ENCODE measurements around the gene EXPH5.

Gene EXPH5

GRCh38 chr11:108624196-108624925 lies 30.8 kb upstream of the EXPH5 start:
- H3K27me3 ChIP-seq = no peaks in the 10 kb centered on the region
- no peak overlapping the region for H3K4me2 ChIP-seq
- no peak overlapping the region for H3K9ac ChIP-seq
- no peak overlapping the region for H3K27ac ChIP-seq
- H3K36me3 ChIP-seq = no peaks in the 10 kb centered on the region
- peaks cover 16% of the 10 kb centered on the region for H3K9me3 ChIP-seq
- no peak for TF ChIP-seq Cebpa-rat (IDR thresholded peaks at IDR 0.05)
- no peak overlapping the region for H3K4me3 ChIP-seq
- H3K4me1 ChIP-seq = no peaks in the 10 kb centered on the region
- H4K20me1 ChIP-seq = no peaks in the 10 kb centered on the region

GRCh38 chr11:108622341-108622740 lies 28.8 kb upstream of the EXPH5 start:
- Histone ChIP-seq H3K9ac (no peak overlapping the region), H3K27ac (no peak overlapping the region), H3K36me3 (no peaks in the 10 kb centered on the region), H3K9me3 (no peaks in the 10 kb centered on the region; the same call in none of the 2 replicates), H3K27me3 (no peaks in the 10 kb centered on the region), H3K4me1 (no peaks in the 10 kb centered on the region), H3K4me2 (no peak overlapping the region), H4K20me1 (no peaks in the 10 kb centered on the region), H3K4me3 (no peak overlapping the region)
- no peak for TF ChIP-seq Cebpa-rat (IDR thresholded peaks at IDR 0.05)

GRCh38 chr11:108620958-108621772 lies 27.6 kb upstream of the EXPH5 start:
- Histone ChIP-seq H3K4me3 (no peak overlapping the region), H3K4me1 (no peaks in the 10 kb centered on the region), H3K27ac (no peak overlapping the region), H3K9me3 (no peaks in the 10 kb centered on the region; the same call in 1 of the 2 replicates), H3K27me3 (no peaks in the 10 kb centered on the region), H3K36me3 (no peaks in the 10 kb centered on the region), H3K4me2 (no peak overlapping the region), H4K20me1 (no peaks in the 10 kb centered on the region), H3K9ac (no peak overlapping the region)
- no peak for TF ChIP-seq Cebpa-rat (IDR thresholded peaks at IDR 0.05)

GRCh38 chr11:108618529-108618928 lies 25.0 kb upstream of the EXPH5 start:
- no peak for TF ChIP-seq Cebpa-rat (IDR thresholded peaks at IDR 0.05)
- Histone ChIP-seq H3K4me2 (no peak overlapping the region), H3K9ac (no peak overlapping the region), H3K27me3 (no peaks in the 10 kb centered on the region), H4K20me1 (no peaks in the 10 kb centered on the region), H3K4me1 (no peaks in the 10 kb centered on the region), H3K27ac (no peak overlapping the region), H3K36me3 (no peaks in the 10 kb centered on the region), H3K9me3 (no peaks in the 10 kb centered on the region), H3K4me3 (no peak overlapping the region)

- H3K9ac ChIP-seq = no peak overlapping the region
- H3K4me3 ChIP-seq = no peak overlapping the region
- no peaks in the 10 kb centered on the region for H3K36me3 ChIP-seq
- no peaks in the 10 kb centered on the region for H3K4me1 ChIP-seq
- H3K4me2 ChIP-seq = no peak overlapping the region
- H3K27me3 ChIP-seq = no peaks in the 10 kb centered on the region
- no peaks in the 10 kb centered on the region for H4K20me1 ChIP-seq
- no peak overlapping the region for H3K27ac ChIP-seq
- TF ChIP-seq Cebpa-rat (IDR thresholded peaks at IDR 0.05) = no peak
- no peaks in the 10 kb centered on the region for H3K9me3 ChIP-seq
These were observed 23.5 kb upstream of the EXPH5 start for GRCh38 chr11:108617055-108617454.

GRCh38 chr11:108616549-108616948 lies 23.0 kb upstream of the EXPH5 start:
- no peaks in the 10 kb centered on the region for H4K20me1 ChIP-seq
- no peaks in the 10 kb centered on the region for H3K9me3 ChIP-seq
- no peak overlapping the region for H3K4me3 ChIP-seq
- no peak overlapping the region for H3K9ac ChIP-seq
- H3K36me3 ChIP-seq = no peaks in the 10 kb centered on the region
- H3K27ac ChIP-seq = no peak overlapping the region
- H3K4me1 ChIP-seq = no peaks in the 10 kb centered on the region
- no peaks in the 10 kb centered on the region for H3K27me3 ChIP-seq
- H3K4me2 ChIP-seq = no peak overlapping the region
- TF ChIP-seq Cebpa-rat (IDR thresholded peaks at IDR 0.05) = no peak

- H3K27me3 ChIP-seq = no peaks in the 10 kb centered on the region
- no peaks in the 10 kb centered on the region for H4K20me1 ChIP-seq
- no peak for TF ChIP-seq Cebpa-rat (IDR thresholded peaks at IDR 0.05)
- H3K27ac ChIP-seq = no peak overlapping the region
- peaks cover 10% of the 10 kb centered on the region for H3K4me1 ChIP-seq
- no peaks in the 10 kb centered on the region for H3K36me3 ChIP-seq
- H3K4me3 ChIP-seq = no peak overlapping the region
- no peak overlapping the region for H3K4me2 ChIP-seq
- no peak overlapping the region for H3K9ac ChIP-seq
- no peaks in the 10 kb centered on the region for H3K9me3 ChIP-seq
These were observed 20.5 kb upstream of the EXPH5 start for GRCh38 chr11:108614086-108614485.

GRCh38 chr11:108609682-108610081 lies 16.1 kb upstream of the EXPH5 start:
- no peak overlapping the region for H3K9ac ChIP-seq
- H3K36me3 ChIP-seq = no peaks in the 10 kb centered on the region
- peaks cover 10% of the 10 kb centered on the region for H3K4me1 ChIP-seq
- no peak for TF ChIP-seq Cebpa-rat (IDR thresholded peaks at IDR 0.05)
- no peaks in the 10 kb centered on the region for H3K27me3 ChIP-seq
- H3K9me3 ChIP-seq = no peaks in the 10 kb centered on the region
- no peak overlapping the region for H3K4me2 ChIP-seq
- H4K20me1 ChIP-seq = no peaks in the 10 kb centered on the region
- no peak overlapping the region for H3K4me3 ChIP-seq
- H3K27ac ChIP-seq = no peak overlapping the region

- Histone ChIP-seq H3K27me3 (no peaks in the 10 kb centered on the region), H3K4me2 (no peak overlapping the region), H3K4me1 (peaks cover 10% of the 10 kb centered on the region), H3K4me3 (no peak overlapping the region), H3K36me3 (no peaks in the 10 kb centered on the region), H3K27ac (no peak overlapping the region), H4K20me1 (no peaks in the 10 kb centered on the region), H3K9ac (no peak overlapping the region), H3K9me3 (no peaks in the 10 kb centered on the region)
- no peak for TF ChIP-seq Cebpa-rat (IDR thresholded peaks at IDR 0.05)
These were observed 15.0 kb upstream of the EXPH5 start for GRCh38 chr11:108608548-108608947.

GRCh38 chr11:108606495-108607160 lies 13.1 kb upstream of the EXPH5 start:
- Histone ChIP-seq H3K4me3 (no peak overlapping the region), H4K20me1 (no peaks in the 10 kb centered on the region), H3K27ac (no peak overlapping the region), H3K9ac (no peak overlapping the region), H3K36me3 (no peaks in the 10 kb centered on the region), H3K27me3 (no peaks in the 10 kb centered on the region), H3K4me1 (peaks cover 10% of the 10 kb centered on the region), H3K9me3 (no peaks in the 10 kb centered on the region), H3K4me2 (no peak overlapping the region)
- no peak for TF ChIP-seq Cebpa-rat (IDR thresholded peaks at IDR 0.05)
